GM21786 (cell line): ENCODE measurements around the gene PAQR6.

Source experiments
- ATAC-seq: cut with Tn5 transposase; IDR thresholded peaks from one replicate; pipeline ENCODE4 v1.9.1; 2021; ENCODE audit not compliant: unreplicated experiment

The PAQR6 gene

GRCh38 chr1:156263288-156263655 is 15.4 kb upstream of the PAQR6 start:
- ATAC-seq, result no peak

GRCh38 chr1:156262461-156263287 is 14.8 kb upstream of the PAQR6 start:
- no peak for ATAC-seq

GRCh38 chr1:156260896-156261295 is 13.0 kb upstream of the PAQR6 start:
- ATAC-seq, result no peak

- no peak for ATAC-seq
Observed at GRCh38 chr1:156259805-156260204, 11.9 kb upstream of the PAQR6 start.

GRCh38 chr1:156258859-156259258 is 11.0 kb upstream of the PAQR6 start:
- ATAC-seq, result no peak

- ATAC-seq, result no peak
Observed at GRCh38 chr1:156257711-156258110, 9.9 kb upstream of the PAQR6 start.

- no peak for ATAC-seq
Observed at GRCh38 chr1:156253634-156254033, 5.8 kb upstream of the PAQR6 start.

GRCh38 chr1:156251527-156251926 is 3.7 kb upstream of the PAQR6 start:
- ATAC-seq, result no peak

- ATAC-seq, result no peak
Observed at GRCh38 chr1:156249593-156249992, 1.7 kb upstream of the PAQR6 start.

GRCh38 chr1:156248323-156248683 is 447 bp upstream of the PAQR6 start:
- ATAC-seq, result no peak

- ATAC-seq, result no peak
Observed at GRCh38 chr1:156246781-156247459, 936 bp downstream of the PAQR6 start.

GRCh38 chr1:156246241-156246780 is 1.5 kb downstream of the PAQR6 start:
- ATAC-seq, result no peak

GRCh38 chr1:156245451-156246232 is 2.2 kb downstream of the PAQR6 start:
- no peak for ATAC-seq

GRCh38 chr1:156244712-156245111 is 3.1 kb downstream of the PAQR6 start:
- ATAC-seq, result no peak

- ATAC-seq, result no peak
Observed at GRCh38 chr1:156244126-156244525, 3.7 kb downstream of the PAQR6 start.

GRCh38 chr1:156242738-156243137 is 5.1 kb downstream of the PAQR6 start:
- ATAC-seq, result no peak

GRCh38 chr1:156241926-156242325 is 5.9 kb downstream of the PAQR6 start, which contains the start of gene BGLAP:
Gene BGLAP, plus strand, starts transcription at chr1:156242184. Its CDS starts 48 bp downstream, at chr1:156242232.
- ATAC-seq, result no peak

- ATAC-seq, result no peak
Observed at GRCh38 chr1:156241311-156241811, 6.5 kb downstream of the PAQR6 start.

- no peak for ATAC-seq
Observed at GRCh38 chr1:156238248-156238647, 9.6 kb downstream of the PAQR6 start.

- ATAC-seq, result no peak
Observed at GRCh38 chr1:156236164-156236563, 11.7 kb downstream of the PAQR6 start.

GRCh38 chr1:156233426-156234127 is 14.3 kb downstream of the PAQR6 start:
- no peak for ATAC-seq
